ENCODE results near the gene PDE1C.

GRCh38 chr7:31991406-31991805 is 78.8 kb downstream of the PDE1C start:
- TF ChIP-seq CTCF (conservative IDR thresholded peaks at IDR 0.05; ENCODE audit: low read depth, low read length), result no peak
- TF ChIP-seq RFX5 (IDR thresholded peaks at IDR 0.05; ENCODE audit: low read depth, low read length), result no peak
- no peak for TF ChIP-seq RAD21 (IDR thresholded peaks at IDR 0.05; ENCODE audit: low read length)
- TF ChIP-seq RCOR1 (IDR thresholded peaks at IDR 0.05; ENCODE audit: insufficient replicate concordance, low read length), result no peak
- no peak for TF ChIP-seq POLR2A (IDR thresholded peaks at IDR 0.05; ENCODE audit: low read depth, low read length)
- no peak for TF ChIP-seq MAFK (IDR thresholded peaks at IDR 0.05; ENCODE audit: low read depth, low read length)

Data from IMR-90 (cell line).